Stimulated activated CD8-positive, alpha-beta memory T cell treated with anti-CD3 and anti-CD28 coated beads, Interleukin-7, amount 100 ng/mL, for 4 hours (primary cell): ENCODE results near the gene PRF1.
"Not testable (repeated sequence)": the region's sequence is repeated elsewhere in the genome, so short reads cannot be mapped to it uniquely, and the experiment has no call there.

Experiments
- DNase-seq, 2 donors: peaks; one replicate each; pipeline ENCODE4 v3.0.0-alpha.2; 2020; ENCODE audit warnings: low read depth in 2 of 2

Gene PRF1

DNA sequence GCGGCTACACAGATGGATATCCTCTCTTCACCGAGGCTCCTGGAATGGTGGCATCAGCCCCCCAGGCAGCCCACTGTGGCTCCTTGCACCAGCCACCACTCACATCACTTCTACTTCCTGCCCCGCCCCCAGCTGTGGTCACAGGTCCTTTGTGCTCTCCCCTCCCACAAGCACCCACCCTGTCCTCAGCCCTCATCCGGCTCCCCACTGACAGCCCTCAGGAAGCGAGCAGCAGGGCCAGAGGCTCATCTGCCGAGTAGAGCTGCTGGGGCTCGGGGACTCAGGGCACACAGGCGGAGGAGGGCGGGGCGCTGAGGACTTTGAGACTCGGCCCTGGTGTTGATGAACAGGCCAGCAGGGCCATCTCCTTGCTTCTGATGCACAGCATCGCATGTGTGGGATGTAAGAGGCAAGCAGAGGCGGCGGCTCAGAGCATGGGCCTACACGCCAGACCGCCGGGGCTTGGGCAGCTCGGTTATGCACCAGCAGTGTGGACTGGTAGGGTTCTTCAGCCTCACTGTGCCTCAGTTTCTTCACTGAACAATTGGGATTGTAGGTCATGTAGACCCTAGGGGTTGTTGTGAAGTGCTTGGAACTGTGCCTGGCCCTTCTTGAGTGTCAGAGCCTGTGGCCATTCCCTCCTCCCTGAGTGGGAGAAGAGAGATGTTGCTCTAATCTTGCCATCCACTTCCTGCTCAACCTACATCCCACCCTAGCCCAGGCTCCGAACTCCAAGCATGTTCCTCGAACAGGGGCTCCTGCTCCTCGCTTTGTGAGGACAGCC, at the start of gene PRF1:
PRF1 (minus strand) TSS at position 77 of the 784 bp plus-strand sequence. CDS start 1,839 bp downstream, outside the sequence.
- DNase-seq: peak; percentile 78 to 85

DNA sequence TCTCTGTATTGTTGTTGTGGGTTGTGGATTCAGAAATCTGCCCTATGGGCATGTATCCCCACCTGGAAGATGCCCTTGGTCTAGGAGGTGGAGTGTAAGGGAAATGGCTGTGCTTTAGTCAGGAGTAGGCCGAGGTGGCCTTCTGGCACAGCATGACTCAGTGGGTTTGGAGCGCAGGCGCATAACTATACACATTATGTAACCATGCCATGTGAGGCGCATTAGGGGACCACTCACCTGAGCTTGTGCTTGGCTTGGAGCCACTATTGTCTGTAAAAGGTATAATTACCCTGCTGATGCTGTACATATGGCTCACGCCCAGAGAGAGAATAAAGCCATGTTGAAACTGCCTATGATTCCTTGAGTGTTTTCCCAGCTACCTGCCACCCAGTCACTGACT, 49.1 kb upstream of the PRF1 start:
- DNase-seq: no peak

DNA sequence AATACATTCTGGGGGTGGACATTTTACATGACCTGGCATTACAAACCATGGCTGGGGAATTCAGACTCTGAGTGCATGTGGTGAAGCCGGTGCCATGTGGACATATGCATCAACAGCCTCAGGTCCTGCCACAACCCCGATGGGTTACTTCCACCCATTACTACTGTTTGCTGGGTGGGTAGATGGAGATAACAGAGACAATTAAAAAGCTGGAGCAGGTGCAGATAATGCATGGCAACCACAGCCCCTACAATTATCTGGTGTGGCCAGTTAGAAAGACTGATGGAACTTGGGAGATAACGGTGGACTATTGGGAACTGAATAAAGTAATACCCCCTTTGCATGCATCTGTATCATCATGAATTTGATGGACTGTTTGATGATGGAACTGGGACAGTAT, 48.2 kb upstream of the PRF1 start:
- DNase-seq: no peak

DNA sequence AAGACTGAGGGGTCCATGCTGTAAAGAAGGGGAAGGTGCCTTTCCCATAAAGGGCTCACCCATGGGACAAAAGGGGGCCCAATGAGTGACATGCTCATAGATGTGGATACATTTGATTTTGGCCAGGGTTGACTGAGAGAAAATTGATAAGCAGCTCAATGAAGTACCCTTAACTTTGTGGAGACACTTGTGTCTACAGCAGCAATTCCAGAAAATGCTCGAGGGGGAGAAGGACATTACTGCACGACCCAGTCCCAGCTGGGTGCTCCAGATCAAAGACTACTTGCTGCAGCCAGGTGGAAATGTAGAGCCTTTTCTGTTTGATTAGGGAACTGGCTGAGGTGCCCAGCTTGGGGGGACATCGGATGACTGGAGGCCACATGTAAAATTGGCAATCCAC, 47.6 kb upstream of the PRF1 start:
- DNase-seq: no peak

DNA sequence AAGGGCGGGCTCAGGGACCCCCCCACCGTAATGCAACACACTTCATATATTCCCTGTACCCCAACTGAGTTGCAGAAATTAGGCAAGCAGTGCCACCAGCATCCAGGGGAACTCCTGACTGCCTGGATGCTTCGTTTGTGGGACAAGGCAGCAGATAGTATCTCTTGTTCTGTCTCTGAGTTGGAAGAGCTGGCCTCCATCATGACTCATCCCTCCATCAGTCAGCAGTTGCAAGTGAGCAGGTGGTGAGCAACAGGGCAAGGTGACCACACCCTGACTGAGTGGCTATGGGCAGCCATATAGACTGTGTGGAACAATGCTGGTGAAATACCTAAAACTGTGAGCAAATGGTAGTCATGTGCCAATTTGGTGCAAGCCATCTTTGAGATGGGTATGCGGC, 47.0 kb upstream of the PRF1 start:
- DNase-seq: no peak

DNA sequence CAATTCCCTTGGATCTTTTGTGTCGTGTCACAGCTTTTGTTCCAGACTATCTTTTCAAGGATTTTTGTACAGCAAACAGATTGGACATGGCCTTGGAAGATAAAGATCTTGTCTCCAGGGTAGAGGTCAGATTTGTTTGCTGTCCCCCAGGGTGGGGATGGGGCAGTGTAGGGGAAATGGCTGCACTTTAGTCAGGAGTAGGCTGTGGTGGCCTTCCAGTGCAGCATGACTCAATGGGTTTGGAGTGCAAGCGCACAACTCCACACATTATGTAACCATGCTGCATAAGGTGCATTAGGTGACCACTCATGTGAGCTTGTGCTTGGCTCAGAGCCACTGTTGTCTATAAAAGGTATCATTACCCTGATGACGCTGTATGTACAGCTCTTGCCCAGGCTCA, 45.9 kb upstream of the PRF1 start:
- DNase-seq: no peak

DNA sequence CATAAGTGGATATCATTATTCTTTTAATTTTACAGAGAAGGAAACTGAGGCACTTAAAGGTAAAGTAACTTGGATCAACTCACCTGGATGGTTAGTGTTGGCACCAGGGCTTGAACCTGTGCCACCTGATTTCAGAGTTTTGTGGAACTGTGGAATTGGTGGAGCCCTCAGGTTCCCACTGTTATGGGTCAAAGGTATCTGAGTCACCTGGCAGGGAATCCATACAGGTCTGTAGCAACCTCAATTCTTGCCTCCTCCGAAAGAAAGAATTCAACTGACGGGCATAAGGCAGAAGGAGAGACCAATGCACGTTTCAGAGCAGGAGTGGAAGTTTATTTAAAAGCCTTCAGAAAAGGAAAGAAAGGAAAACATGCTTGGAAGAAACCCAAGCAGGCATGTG, 44.5 kb upstream of the PRF1 start:
- DNase-seq: no peak

DNA sequence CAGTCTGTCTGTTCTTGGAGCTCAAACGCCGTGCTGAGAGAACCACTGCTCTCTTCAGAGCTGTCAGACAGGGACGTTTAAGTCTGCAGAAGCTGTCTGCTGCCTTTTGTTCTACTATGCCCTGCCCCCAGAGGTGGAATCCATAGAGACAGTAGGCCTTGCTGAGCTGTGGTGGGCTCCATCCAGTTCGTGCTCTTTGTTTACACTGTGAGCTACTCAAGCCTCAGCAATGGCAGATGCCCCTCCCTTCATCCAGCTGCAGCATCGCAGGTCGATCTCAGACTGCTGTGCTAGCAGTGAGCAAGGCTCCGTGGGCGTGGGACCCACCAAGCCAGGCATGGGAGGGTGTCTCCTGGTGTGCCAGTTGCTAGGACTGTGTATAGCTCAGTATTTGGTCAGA, 42.4 kb upstream of the PRF1 start:
- not testable (repeated sequence) for DNase-seq

DNA sequence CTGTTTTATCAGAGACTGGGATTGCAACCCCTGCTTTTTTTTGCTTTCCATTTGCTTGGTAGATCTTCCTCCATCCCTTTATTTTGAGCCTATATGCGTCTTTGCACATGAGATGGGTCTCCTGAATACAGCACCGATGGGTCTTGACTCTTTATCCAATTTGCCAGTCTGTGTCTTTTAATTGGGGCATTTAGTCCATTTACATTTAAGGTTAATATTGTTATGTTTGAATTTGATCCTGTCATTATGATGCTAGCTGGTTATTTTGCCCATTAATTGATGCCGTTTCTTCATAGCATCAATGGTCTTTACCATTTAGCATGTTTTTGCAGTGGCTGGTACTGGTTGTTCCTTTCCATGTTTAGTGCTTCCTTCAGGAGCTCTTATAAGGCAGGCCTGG, 40.7 kb upstream of the PRF1 start:
- DNase-seq: not testable (repeated sequence)

DNA sequence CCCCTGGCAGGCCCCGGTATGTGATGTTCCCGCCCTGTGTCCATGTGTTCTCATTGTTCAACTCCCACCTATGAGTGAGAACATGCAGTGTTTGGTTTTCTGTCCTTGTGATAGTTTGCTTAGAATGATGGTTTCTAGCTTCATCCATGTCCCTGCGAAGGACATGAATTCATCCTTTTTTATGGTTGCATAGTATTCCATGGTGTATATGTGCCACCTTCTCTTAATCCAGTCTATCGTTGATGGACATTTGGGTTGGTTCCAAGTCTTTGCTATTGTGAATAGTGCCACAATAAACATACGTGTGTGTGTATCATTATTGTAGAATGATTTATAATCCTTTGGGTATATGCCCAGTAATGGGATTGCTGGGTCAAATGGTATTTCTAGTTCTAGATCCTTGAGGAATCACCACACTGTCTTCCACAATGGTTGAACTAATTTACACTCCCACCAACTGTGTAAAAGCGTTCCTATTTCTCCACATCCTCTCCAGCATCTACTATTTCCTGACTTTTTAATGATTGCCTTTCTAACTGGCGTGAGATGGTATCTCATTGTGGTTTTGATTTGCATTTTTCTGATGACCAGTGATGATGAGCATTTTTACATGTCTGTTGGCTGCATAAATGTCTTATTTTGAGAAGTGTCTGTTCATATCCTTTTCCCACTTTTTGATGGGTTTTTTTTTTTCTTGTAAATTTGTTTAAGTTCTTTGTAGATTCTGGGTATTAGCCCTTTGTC, 37.3 kb upstream of the PRF1 start:
- DNase-seq: not testable (repeated sequence)

DNA sequence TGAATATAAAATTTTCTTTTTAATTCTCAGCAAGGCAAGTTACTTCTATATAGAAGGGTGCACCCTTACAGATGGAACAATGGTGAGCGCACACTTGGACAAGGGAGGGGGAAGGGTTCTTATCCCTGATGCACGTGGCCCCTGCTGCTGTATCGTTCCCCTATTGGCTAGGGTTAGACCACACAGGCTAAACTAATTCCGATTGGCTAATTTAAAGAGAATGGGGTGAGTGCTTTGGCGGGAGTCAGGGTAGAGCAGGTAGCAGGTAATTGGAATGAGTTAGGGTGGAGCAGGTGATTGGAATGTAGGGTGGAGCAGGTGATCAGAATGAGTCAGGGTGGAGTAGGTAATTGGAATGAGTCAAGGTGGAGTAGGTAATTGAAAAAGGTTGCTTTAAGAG, 32.0 kb upstream of the PRF1 start:
- DNase-seq: not testable (repeated sequence)

DNA sequence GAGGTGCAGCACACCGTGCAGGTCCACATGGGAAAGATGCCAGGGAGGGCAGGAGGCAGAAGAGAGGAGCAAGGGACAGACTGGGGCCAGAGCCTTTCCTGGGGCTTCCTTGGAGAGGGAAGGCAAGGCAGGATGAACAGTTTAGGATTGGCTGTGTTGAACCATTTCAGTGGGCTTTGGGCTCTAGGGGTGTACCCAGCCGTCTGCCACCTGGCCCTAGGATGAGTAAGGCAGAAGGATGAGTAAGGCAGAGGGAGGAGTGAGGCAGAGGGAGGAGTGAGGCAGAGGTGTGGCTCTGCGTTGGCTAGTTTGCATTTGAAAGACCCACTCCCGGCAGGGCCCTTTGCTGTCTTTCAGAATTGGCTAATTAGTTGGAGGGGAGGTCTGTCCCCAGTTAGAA, 31.5 kb upstream of the PRF1 start:
- DNase-seq: no peak

DNA sequence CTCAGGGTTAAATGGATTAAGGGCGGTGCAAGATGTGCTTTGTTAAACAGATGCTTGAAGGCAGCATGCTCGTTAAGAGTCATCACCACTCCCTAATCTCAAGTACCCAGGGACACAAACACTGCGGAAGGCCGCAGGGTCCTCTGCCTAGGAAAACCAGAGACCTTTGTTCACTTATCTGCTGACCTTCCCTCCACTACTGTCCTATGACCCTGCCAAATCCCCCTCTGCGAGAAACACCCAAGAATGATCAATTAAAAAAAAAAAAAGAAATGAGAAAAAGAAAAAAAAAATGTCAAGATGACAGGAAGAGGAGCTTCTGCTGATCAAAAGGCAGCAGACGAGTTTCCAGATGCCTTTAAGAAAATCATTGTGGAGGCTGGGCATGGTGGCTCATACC, 29.2 kb upstream of the PRF1 start:
- not testable (repeated sequence) for DNase-seq

DNA sequence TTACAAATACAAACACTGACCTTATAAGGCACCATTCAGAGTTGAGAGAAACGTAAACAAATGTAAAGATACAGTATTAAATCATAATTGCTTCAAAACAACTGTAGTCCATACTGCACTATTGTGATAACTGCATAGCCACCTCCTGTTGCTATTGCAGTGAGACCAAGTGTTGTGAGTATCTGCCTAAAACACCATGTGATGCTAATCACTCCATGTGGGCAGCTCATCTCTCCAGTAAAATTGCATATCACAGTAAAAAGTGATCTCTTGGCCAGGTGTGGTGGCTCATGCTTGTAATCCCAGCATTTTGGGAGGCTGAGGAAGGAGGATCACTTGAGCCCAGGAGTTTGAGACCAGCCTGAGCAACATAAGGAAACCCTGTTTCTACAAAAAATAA, 26.8 kb upstream of the PRF1 start:
- DNase-seq: no peak

DNA sequence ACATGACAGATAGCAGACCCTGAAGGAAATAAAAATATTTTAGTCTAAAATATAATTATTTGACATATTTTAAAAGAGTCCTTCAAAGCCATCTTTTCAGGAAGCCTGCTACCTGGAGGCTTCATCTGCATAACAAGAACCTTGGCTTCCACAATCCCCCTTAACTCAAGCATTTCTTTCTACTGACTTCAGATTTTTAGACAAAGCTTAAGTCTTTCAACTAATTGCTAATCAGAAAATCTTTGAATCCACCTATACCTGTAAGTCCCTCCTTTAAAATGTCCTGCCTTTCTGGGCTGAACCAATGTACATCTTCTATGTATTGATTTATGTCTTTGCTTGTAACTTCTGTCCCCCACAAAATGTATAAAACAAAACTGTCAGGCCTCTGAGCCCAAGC, 23.5 kb upstream of the PRF1 start:
- DNase-seq: no peak

DNA sequence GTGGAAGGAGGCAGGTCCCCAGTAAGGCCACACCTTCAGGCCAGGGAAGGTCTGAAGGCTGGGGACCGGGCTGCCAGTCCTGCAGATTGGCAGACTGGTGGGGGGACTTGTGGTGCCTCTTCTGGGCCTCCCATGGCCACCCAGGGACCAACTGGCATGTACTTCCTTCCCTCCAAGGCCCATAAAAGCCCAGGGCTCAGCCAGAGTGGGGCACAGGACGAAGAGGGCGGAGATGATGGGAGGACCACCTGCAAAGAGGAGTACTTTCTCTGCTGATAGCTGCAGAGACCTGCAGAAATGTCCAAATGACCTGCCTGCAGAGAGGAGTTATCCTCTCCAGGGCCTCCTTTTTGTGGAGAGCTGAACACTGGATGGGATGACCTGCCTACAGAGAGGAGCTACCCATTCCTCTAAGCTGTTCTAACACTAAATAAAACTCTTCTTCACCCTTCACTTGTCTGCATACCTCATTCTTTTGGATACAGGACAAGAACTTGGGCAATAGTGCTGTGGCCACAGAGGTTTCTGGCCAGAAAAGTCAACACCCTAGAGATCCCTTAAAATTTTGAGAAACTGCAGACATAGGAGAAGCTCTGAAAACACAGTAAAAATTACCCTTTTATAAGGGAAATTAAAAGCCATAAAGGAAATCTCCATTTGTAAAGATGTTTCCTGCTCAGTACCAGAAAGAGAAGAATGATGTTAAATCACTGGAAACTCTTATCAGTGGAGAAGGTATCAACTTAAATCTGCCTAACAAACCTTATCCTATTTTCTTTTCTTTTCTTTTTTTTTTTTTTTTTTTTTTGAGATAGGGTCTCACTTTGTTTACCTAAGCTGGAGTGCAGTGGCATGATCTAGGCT, 20.7 kb upstream of the PRF1 start:
- DNase-seq: no peak

DNA sequence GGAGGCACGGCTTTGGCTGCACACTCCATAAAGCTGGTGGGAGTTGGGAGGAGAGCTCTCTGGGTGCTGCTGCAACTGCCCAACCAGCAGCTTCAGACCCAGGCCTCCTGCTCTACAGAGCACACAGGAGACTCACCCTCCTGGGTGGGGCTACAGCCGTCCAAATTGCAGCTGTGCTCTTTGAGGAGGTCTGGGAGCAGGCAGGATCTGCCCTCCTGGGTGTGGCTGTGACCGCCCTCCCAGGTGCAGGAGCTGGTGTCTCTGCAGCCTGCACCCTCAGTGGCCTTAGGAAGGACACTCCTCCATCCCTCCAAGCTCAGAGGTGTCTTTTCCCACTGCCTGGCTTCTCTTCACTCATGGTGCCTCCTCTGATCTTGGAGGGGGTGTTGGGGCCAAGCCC, 20.0 kb upstream of the PRF1 start:
- DNase-seq: no peak

DNA sequence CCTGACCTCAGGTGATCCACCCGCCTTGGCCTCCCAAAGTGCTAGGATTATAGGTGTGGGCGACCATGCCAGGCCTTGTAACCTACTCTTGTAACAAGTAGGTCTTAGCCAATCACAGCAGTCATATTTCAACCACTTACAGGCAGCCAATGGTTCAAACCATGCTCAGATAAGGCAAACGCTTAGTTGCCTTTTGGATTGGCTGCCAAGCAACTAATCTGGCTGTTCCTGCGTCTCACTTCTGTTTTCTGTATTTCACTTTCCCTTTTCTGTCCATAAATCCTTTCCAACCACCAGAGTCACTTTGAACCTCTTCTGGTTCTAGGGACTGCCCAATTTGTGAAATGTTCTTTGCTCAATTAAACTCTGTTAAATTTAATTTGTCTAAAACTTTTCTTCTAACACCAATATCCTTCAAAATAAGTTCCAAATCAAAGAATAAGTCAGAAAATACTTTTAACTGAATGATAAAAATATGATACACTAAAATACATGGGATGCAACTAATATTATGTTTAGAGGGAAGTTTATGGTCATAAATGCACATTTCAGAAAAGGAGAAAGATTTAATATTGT, 19.1 kb upstream of the PRF1 start:
- no peak for DNase-seq

DNA sequence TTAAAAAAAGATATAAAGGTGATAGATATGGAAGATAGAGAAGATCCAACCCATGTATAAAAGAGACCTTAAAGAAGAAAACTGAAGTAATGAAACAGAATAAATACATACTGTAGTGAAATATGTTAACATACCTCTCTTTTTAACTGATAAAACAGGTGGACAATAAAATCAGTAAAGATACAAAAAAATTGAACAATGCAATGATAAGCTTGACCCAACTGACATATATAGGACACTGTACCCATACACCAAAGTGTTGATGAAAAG, 17.4 kb upstream of the PRF1 start:
- no peak for DNase-seq

DNA sequence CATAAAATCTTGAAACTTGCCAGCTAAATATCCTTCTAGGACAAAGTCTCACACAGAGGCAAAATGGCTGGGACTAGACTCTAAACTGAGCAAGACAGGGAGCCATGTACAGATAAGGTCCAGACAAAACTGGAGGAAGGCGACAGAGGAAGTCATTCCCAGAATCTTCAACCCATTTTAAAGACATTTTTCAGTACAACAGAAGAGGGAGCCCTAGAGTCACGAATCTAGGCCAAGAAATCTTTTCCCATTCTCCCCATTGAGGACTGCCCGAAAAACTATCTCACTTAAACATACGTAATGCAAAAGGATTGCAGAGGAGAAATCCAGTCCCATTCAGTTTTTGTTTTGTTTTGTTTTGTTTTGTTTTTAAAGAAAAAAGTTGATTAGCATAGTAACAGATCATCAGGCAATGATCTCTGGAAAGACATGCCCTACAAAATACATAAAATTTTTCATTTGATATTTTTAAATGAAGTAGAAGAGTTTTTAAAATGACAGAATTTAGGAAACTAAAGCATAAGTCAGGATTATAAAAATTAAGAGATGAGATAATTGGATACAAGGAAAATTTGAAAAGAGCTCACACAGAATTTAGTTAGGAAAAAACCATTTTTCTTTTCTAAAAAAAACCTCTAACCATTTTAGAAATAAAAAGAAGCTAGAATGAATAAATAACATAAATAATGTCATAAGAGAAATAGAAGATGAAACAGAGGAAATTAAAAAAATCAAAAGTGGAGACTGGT, 16.9 kb upstream of the PRF1 start:
- no peak for DNase-seq

DNA sequence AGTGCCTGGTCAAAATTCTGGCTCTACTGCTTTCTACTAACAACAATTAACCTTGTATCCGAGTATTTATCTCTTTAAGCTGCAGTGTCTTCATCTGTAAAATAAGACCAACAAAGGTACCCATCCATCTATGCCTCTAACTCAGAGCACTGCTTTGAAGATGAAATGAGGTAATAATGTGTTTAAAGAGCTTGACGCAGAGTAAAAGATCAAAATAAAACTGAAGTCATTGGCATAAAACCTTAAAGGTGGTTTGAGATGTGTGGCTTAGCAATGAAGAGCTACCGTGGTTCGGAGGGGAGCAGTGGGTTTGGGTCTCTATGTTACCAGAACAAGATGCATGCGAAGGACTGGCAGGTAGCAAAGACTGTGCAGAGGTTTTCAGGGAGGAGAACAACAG, 16.1 kb upstream of the PRF1 start:
- no peak for DNase-seq
